NCI-H446 treated with DMSO at 0.1 percent for 48 hours (cell line): ENCODE measurements around the gene PON2.
A peak's percentile ranks its signal among the peaks of the same experiment; 100 is the strongest.
"Not testable (repeated sequence)": the region's sequence is repeated elsewhere in the genome, so short reads cannot be mapped to it uniquely, and the experiment has no call there.

ENCODE experiments used
- DNase-seq: peaks from one replicate; lab custom pipeline; 2025; lab: John Stamatoyannopoulos, UW

PON2 gene

GRCh38 chr7:95405208-95405607 is 29.6 kb downstream of the PON2 start:
- no peak for DNase-seq

DNA sequence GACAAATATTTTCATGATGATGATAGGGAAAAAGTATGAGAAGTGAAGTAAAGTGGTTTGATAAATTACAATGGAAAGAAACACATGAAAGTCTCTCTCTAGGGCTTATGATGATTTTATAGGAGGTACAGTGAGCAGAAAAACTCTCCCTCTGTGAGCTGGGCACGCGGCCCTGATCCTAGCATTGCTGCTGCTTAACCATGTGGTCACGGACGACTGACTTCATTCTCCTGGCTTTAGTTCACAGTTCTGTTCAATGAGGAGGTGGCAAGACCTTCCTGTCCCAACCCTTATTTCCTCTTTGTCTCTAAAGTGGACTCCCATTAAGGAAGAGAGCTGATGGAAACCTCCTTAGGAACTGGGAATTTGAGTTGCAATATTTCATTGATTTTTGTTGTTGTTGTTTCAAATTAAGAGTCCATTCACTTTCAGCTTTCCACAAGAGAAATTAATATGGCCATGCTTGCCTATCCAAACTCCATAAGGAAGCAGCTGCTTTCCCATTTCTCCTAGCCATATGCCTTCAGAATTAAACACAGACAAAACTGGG is 30.4 kb downstream of the PON2 start:
- DNase-seq: peak; percentile 32

DNA sequence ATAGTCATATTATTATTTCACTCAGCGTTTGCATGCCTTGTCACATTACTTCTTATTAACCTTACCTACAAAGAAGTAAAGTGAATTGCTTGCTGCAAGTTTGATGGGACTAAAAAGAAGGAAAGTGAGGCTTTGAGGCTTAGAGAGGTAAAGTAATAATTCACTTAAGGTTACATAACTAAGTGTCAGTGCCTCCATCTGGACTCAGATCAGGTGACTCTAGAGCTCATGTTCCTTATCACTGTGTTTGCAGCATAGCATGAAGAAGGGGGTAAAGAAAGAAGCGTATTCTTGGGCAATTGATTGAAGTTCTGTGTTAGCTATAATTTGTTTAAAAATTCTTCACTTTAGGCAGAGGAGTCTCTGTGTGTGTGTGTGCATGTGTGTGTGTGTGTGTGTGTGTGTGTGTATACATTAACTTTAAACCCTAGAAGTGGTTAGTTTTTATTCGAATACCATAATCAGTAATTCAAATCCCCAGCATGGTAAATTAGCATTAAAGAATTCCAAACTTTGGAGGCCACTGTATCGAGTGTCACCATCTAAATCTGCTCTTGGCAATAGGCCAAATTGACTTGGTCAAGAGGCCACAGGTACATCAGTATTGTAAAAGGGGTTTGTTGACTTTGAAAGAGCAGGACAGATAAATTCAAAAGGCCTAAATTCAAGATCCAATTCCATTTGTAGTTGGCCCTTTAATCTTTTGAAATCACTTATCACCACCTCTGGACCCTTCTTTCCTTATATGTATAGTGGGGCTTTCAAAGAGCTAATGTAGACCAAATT is 36.5 kb downstream of the PON2 start:
- DNase-seq: no peak

DNA sequence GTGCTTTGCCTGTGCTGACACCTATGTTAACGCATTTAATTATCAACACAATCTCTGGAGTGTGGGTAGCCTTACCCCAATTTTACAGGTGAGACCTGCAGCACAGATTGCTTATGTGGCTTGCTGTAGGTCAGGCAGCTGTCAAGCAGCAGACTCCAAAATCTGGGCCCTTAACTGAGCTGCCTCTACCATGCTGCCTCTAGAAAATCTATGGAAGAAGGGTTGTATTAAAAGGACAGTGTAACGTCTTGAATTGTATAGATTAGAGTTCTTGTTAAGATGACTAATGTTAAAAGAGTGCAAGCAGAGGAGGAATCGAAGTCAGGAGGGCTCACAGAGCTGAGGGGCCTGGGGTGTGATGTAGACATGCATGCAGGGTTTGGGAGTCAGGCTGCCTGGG is 37.4 kb downstream of the PON2 start:
- no peak for DNase-seq

DNA sequence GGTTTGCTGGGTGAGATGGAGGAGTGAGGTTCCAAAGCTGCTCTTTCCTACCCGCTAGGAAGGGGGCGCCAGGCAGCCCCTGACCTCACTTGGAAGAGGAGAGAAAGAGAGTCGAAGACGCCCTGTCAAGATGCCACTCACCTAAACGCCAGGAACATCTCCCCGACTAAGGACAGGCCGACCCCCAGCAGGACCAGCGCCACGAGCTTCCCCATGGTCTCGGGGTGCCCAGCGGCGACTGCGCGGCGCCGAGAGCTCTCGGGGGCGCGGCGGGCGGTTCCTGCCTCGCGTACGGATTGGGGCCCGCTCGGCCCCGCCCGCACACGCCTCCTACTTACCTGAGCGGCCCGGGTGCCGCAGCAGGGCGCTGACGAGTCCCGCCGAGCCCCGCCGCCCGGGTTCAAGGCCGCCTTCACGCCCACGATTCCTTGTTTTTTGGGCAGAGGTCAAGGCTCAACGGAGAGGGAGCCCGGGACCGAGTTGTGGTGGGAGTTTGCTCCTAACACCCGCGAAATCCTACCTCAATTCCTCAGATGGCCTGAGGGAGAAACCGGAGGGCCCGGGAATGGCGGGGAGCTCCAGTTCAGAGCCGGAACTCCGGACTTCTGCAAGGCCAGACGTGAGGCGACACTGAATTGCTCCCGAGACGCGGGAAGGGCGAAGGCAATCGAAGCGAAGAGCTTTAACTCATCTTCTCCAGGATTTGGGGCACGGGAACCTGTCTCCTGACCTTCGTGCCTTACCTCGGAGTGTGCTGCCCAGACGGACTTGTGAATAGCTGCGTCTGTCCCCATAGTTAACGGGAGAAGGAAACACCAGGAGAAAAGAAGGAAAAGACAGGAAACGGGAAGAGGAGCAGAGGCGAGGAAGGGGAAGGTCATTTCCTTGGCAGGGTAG is 38.4 kb downstream of the PON2 start, which contains the start of gene PON3:
Gene PON3 (minus strand): TSS at position 240 of the 897 bp plus-strand sequence. CDS start 25 bp downstream, at position 215.
- no peak for DNase-seq

GRCh38 chr7:95395755-95396135 is 39.1 kb downstream of the PON2 start:
- no peak for DNase-seq

GRCh38 chr7:95394370-95394769 is 40.5 kb downstream of the PON2 start:
- DNase-seq: no peak

- no peak for DNase-seq
Observed at GRCh38 chr7:95391761-95392160, 43.1 kb downstream of the PON2 start.

DNA sequence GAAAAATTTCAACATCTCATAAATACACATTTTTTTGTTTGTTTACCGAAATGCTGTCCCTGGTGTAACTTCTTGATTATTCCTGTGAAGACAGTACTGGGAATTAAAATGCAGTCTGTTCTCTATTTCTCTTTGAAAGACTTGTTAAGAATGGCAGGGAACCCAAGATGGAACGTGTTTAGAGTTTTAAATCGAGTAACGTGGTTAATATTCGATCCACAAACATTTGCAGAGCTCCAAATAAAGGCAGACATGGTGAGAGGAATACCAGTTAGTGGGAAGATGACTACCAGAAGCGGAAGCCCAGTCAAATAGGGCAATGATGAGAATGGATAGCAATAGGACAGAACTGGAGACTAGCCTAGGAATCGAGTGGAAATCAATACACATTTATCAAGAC is 45.3 kb downstream of the PON2 start:
- no peak for DNase-seq

- not testable (repeated sequence) for DNase-seq
Observed at GRCh38 chr7:95379457-95379856, 55.4 kb downstream of the PON2 start.

GRCh38 chr7:95376632-95377400 is 58.0 kb downstream of the PON2 start:
- no peak for DNase-seq

GRCh38 chr7:95375591-95376257 is 59.1 kb downstream of the PON2 start:
- no peak for DNase-seq

- DNase-seq: no peak
Observed at GRCh38 chr7:95373323-95373722, 61.5 kb downstream of the PON2 start.

GRCh38 chr7:95368235-95368634 is 66.6 kb downstream of the PON2 start:
- DNase-seq: no peak

DNA sequence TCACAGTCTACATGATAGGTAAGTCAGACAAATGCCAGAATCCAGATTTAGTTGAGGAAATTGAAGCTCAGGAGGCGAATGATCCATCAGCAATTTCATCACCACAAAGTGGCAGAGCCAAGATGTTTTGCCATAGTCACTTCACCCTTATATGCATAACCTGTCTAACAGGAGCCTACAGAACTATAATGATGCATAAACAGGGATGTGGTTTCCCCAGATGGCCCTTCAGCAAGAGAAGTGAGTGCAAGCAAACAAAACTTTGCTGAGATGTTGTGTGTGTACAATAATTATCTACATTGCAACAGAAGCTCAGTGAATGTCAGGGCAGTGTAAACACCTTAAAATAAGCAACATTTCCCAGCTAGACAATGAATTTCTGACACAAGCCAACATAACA is 67.2 kb downstream of the PON2 start:
- no peak for DNase-seq

DNA sequence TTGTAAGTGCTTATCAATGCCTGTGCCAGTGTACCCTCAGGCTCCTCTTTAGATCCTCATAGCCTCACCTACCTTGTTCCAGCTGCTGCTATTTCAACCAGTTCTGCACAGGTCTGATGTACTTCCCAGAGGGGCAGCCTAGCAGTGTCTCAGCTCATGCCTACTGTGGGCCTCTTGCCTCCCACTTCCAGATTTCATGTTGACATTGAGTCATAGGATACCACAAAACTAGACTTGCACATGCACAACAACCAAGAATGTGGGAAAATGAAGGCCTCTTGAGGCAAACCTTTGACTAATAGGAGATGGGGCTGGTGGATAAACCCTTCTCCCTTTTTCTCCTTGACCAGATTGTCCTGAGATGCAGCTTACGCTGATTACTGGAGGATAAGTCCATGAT is 69.7 kb downstream of the PON2 start:
- DNase-seq: no peak

DNA sequence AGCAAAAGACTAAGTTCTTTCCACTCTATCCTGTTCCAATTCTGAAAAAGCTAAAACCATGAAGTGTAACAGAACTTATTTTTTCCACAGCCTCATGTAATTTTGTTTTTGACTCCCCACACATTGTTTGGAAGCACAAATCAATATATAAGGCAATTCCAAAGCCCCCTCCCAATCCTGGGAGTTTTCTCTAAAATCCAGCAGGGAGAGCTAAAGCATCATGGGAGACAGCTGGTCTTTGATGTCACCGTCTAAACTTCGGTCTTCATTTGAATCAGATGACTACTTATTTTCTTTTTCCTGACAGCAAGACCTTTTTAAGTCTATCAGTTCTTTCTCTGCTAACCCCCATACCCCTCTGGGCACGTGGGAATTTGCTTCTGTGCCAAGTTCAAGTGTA is 77.2 kb downstream of the PON2 start:
- no peak for DNase-seq
